ENCODE data around the gene GUCA1A.

- TF ChIP-seq CTCF (IDR thresholded peaks at IDR 0.05) = no peak
- no peak for TF ChIP-seq TCF7L2 (IDR thresholded peaks at IDR 0.05; ENCODE audit: low read depth, low read length)
- TF ChIP-seq REST (IDR thresholded peaks at IDR 0.05; ENCODE audit: insufficient read depth in 1 of 2, low read depth in 2 of 2, low read length in 1 of 2) = no peak
These were observed at the start of gene GUCA1A for GRCh38 chr6:42173101-42173500.

All from Panc1 (cell line).